Liver (tissue), 9 donors: Measurements from ENCODE around the gene VPS26C. TPM values are rescaled to one million over a fixed set of nuclear protein-coding genes. Genes with fewer than 3 reads are reported as not detected.

ENCODE experiments used
- DNase-seq: peaks from one replicate; pipeline ENCODE4 v3.0.0-alpha.2; 2017; ENCODE audit warnings: low spot score
- H3K27ac ChIP-seq, 2 donors: one replicate each; pipeline ENCODE4 v1.7.0; 2013; ENCODE audit warnings: inconsistent platforms in 2 of 2, low read length in 2 of 2, control low read depth in 1 of 2, low read depth in 1 of 2, mild to moderate bottlenecking in 1 of 2
- H3K27me3 ChIP-seq, 4 donors: one replicate each; pipeline versions ENCODE4 v1.6.1 to v1.7.0; 2013; ENCODE audit warnings: low read length in 3 of 4, inconsistent platforms in 1 of 4, mild to moderate bottlenecking in 1 of 4, moderate library complexity in 1 of 4; ENCODE audit not compliant: control insufficient read depth in 4 of 4, insufficient read depth in 4 of 4
- H3K36me3 ChIP-seq, 4 donors: one replicate each; pipeline versions ENCODE4 v1.6.1 to v1.7.0; 2013; ENCODE audit warnings: low read length in 3 of 4, mild to moderate bottlenecking in 3 of 4, low read depth in 1 of 4, moderate library complexity in 1 of 4; ENCODE audit not compliant: control insufficient read depth in 4 of 4, insufficient read depth in 3 of 4
- H3K4me1 ChIP-seq, 4 donors: one replicate each; pipeline versions ENCODE4 v1.6.1 to v1.7.0; 2013; ENCODE audit warnings: low read length in 3 of 4, mild to moderate bottlenecking in 3 of 4, moderate library complexity in 1 of 4; ENCODE audit not compliant: control insufficient read depth in 4 of 4, insufficient read depth in 4 of 4
- H3K4me3 ChIP-seq, 3 donors: one replicate each; pipeline versions ENCODE4 v1.6.1 to v1.7.0; 2013; ENCODE audit warnings: low read length in 3 of 3, control low read depth in 1 of 3, low read depth in 1 of 3, mild to moderate bottlenecking in 1 of 3
- H3K9ac ChIP-seq, 2 donors: one replicate each; pipeline ENCODE4 v1.7.0; 2013; ENCODE audit warnings: low read length in 2 of 2, mild to moderate bottlenecking in 2 of 2, moderate library complexity in 2 of 2, control low read depth in 1 of 2, low read depth in 1 of 2
- H3K9me3 ChIP-seq, 4 donors: one replicate each; pipeline versions ENCODE4 v1.6.1 to v1.7.0; 2013; ENCODE audit warnings: low read length in 3 of 4; ENCODE audit not compliant: control insufficient read depth in 4 of 4
- EGR1 ChIP-seq, 2 donors: IDR thresholded peaks; 2 replicates each; pipeline ENCODE4 v1.6.1; 2016 to 2018; ENCODE audit warnings: antibody characterized with exemption in 2 of 2, low read depth in 2 of 2
- FOXA1 ChIP-seq: IDR thresholded peaks from 2 replicates; pipeline ENCODE4 v1.6.1; 2016; ENCODE audit warnings: antibody characterized with exemption
- GABPA ChIP-seq, 2 donors: IDR thresholded peaks in 1 of 2; conservative IDR thresholded peaks in 1 of 2; 2 replicates each; pipeline ENCODE4 v1.6.1; 2016; ENCODE audit warnings: antibody characterized with exemption in 2 of 2, mild to moderate bottlenecking in 1 of 2, moderate library complexity in 1 of 2
- HNF4A ChIP-seq, 2 donors: conservative IDR thresholded peaks; 2 replicates each; pipeline ENCODE4 v1.6.1; 2016; ENCODE audit warnings: antibody characterized with exemption in 2 of 2, mild to moderate bottlenecking in 2 of 2
- JUND ChIP-seq, 2 donors: IDR thresholded peaks; 2 replicates each; pipeline ENCODE4 v1.6.1; 2016; ENCODE audit warnings: antibody characterized with exemption in 2 of 2
- NR2F2 ChIP-seq: IDR thresholded peaks from 2 replicates; pipeline ENCODE4 v1.6.1; 2016; ENCODE audit warnings: antibody characterized with exemption
- RAD21 ChIP-seq, 2 donors: IDR thresholded peaks; 2 replicates each; pipeline ENCODE4 v1.6.1; 2016; ENCODE audit warnings: antibody characterized with exemption in 2 of 2, mild to moderate bottlenecking in 2 of 2
- RXRA ChIP-seq, 2 donors: IDR thresholded peaks; 2 replicates each; pipeline ENCODE4 v1.6.1; 2017 to 2018; ENCODE audit warnings: antibody characterized with exemption in 2 of 2, mild to moderate bottlenecking in 1 of 2
- SP1 ChIP-seq: IDR thresholded peaks from 2 replicates; pipeline ENCODE4 v1.6.1; 2018; ENCODE audit warnings: antibody characterized with exemption, mild to moderate bottlenecking
- YY1 ChIP-seq: IDR thresholded peaks from 2 replicates; pipeline ENCODE4 v1.6.1; 2016; ENCODE audit warnings: antibody characterized with exemption, mild to moderate bottlenecking
- WGBS: extraction: QIAGEN DNeasy Blood & Tissue Kit; methylation state at CpG from one replicate; pipeline ENCODE4 v1.1.7; 2013; 5-methylcytosine and 5-hydroxymethylcytosine counted together
- polyA plus RNA-seq, 2 donors: library from polyadenylated mRNA; stranded (reverse) in 1 of 2; unstranded in 1 of 2; fragments of 200-250 nt in 1 of 2; fragments of >200 nt in 1 of 2; fragmentation: Nextera tagmentation in 1 of 2; extraction: Ambion mirVana in 1 of 2; gene quantifications; one replicate each; pipeline versions ENCODE4 v1.2.1 to v1.2.3, GENCODE V29; 2013 to 2015
- total RNA-seq, 2 donors: library from RNA; depleted of rRNA; stranded (reverse); fragments of >200 nt; gene quantifications; one replicate each; pipeline ENCODE4 v1.2.3, GENCODE V29; 2014
- TF ChIP-seq, protein P1 (sequence below): IDR thresholded peaks from 2 replicates; pipeline ENCODE4 v1.6.1; 2016; ENCODE audit warnings: antibody characterized with exemption, mild to moderate bottlenecking
- TF ChIP-seq, protein P2 (sequence below): IDR thresholded peaks from 2 replicates; pipeline ENCODE4 v1.6.1; 2016; ENCODE audit warnings: antibody characterized with exemption
- TF ChIP-seq, protein P3 (sequence below): IDR thresholded peaks from 2 replicates; pipeline ENCODE4 v1.6.1; 2016; ENCODE audit warnings: antibody characterized with exemption
- TF ChIP-seq, protein P4 (sequence below): IDR thresholded peaks from 2 replicates; pipeline ENCODE4 v1.6.1; 2016; ENCODE audit warnings: antibody characterized with exemption
- TF ChIP-seq, protein P5 (sequence below): fragments of 150-350 bp; IDR thresholded peaks from 2 replicates; pipeline ENCODE4 v1.5.1; 2017; ENCODE audit warnings: improper control_type of control experiment, low read depth, low read length; ENCODE audit not compliant: missing input control
- donor health status: healthy.
- donor health status: healthy.
- donor health status: healthy.
- donor health status: healthy.
- donor health status: healthy.

VPS26C gene
- total and polyA plus RNA-seq, 4 donors, result 16.3 to 37.7 (median 22.8) TPM

DNA sequence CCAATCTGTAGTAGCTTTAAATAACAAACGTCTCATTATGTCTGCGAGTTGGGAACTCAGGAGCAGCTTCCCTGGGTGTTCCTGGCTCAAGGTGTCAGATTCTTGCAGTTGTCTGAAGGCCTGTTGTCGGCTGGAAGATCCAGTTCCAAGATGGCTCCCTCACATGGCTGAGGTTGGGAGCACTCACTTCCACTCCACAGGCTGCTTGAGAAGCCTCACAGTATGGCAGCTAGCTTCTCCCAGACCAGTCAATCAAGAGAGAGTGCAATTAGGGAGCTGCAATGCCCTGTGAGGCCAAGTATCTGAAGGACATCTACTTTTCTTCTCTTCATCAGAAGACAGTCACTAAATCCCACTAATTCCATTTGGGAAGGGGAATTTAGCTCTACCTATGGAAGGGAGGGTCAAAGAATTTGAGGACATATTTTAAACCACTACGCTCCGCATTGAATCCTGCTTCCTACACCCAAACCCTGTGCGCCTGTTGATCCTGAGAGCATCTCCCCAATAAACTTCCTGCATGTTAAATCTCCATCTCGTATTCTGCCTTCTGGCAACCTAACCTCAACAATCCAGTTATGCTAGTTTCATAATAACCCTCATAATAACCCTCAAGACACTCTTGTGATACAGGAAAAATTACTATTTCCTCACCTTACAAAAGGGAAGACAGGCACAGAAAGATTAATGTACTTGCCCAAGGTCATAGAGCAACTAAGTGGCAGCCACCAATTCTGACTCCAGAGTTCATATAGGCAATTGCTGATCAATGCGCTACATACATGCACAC, 3.6 kb upstream of the VPS26C start:
- H3K36me3 ChIP-seq, result no peaks in the 10 kb centered on the region
- 94% methylated on average over 8 of the region's 8 CpGs for whole genome bisulfite sequencing
- no peak overlapping the region for H3K27ac ChIP-seq
- H3K4me3 ChIP-seq, result no peak overlapping the region
- H3K9me3 ChIP-seq, result no peaks in the 10 kb centered on the region
- no peak for TF ChIP-seq JUND (IDR thresholded peaks at IDR 0.05)
- TF ChIP-seq GABPA (IDR thresholded peaks at IDR 0.05 in 1 of 2, conservative IDR thresholded peaks at IDR 0.05 in 1 of 2), result no peak
- no peak for TF ChIP-seq SP1
- TF ChIP-seq, protein P1, sequence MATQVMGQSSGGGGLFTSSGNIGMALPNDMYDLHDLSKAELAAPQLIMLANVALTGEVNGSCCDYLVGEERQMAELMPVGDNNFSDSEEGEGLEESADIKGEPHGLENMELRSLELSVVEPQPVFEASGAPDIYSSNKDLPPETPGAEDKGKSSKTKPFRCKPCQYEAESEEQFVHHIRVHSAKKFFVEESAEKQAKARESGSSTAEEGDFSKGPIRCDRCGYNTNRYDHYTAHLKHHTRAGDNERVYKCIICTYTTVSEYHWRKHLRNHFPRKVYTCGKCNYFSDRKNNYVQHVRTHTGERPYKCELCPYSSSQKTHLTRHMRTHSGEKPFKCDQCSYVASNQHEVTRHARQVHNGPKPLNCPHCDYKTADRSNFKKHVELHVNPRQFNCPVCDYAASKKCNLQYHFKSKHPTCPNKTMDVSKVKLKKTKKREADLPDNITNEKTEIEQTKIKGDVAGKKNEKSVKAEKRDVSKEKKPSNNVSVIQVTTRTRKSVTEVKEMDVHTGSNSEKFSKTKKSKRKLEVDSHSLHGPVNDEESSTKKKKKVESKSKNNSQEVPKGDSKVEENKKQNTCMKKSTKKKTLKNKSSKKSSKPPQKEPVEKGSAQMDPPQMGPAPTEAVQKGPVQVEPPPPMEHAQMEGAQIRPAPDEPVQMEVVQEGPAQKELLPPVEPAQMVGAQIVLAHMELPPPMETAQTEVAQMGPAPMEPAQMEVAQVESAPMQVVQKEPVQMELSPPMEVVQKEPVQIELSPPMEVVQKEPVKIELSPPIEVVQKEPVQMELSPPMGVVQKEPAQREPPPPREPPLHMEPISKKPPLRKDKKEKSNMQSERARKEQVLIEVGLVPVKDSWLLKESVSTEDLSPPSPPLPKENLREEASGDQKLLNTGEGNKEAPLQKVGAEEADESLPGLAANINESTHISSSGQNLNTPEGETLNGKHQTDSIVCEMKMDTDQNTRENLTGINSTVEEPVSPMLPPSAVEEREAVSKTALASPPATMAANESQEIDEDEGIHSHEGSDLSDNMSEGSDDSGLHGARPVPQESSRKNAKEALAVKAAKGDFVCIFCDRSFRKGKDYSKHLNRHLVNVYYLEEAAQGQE, result no peak
- TF ChIP-seq RAD21 (IDR thresholded peaks at IDR 0.05), result no peak
- TF ChIP-seq, protein P2, sequence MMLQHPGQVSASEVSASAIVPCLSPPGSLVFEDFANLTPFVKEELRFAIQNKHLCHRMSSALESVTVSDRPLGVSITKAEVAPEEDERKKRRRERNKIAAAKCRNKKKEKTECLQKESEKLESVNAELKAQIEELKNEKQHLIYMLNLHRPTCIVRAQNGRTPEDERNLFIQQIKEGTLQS, result no peak
- H3K4me1 ChIP-seq, result peaks cover 3 to 14% (median 10%) of the 10 kb centered on the region in 4 donors
- H3K27me3 ChIP-seq, result no peaks in the 10 kb centered on the region
- no peak overlapping the region for H3K9ac ChIP-seq
- DNase-seq, result no peak

DNA sequence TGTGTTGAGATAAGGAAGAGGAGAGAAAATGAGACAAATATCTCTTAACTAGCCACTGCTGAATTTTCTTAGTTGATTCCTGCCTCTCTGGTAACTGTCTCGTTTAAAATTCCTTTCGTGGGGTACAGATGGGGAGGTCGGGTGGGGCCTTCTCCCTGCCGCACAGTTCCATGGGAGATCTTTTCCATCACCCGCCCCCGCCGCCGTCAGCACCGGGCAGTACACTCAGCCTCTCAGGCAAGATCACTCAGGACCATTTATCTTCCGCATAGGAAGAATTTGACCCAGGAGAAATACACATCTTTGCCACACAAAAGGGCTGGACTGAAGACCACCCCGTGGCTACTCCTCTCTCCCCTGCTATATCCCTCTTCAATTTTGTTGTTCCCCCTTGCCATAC, 2.3 kb upstream of the VPS26C start:
- Histone ChIP-seq H3K27ac (no peak overlapping the region), H3K36me3 (no peaks in the 10 kb centered on the region), H3K27me3 (no peaks in the 10 kb centered on the region), H3K9ac (no peak overlapping the region), H3K4me1 (peaks cover 3 to 14% (median 10%) of the 10 kb centered on the region in 4 donors), H3K9me3 (no peaks in the 10 kb centered on the region), H3K4me3 (no peak overlapping the region)
- WGBS, result 94% methylated on average over 11 of the region's 11 CpGs
- no peak for DNase-seq
- TF ChIP-seq HNF4A (conservative IDR thresholded peaks at IDR 0.05) (no peak), FOXA1 (no peak), RXRA (IDR thresholded peaks at IDR 0.05) (no peak), YY1 (no peak), EGR1 (IDR thresholded peaks at IDR 0.05; ENCODE audit: low read depth in 2 of 2) (no peak), RAD21 (IDR thresholded peaks at IDR 0.05) (no peak), SP1 (no peak), NR2F2 (no peak)
- TF ChIP-seq, protein P1, result no peak
- TF ChIP-seq, protein P3, sequence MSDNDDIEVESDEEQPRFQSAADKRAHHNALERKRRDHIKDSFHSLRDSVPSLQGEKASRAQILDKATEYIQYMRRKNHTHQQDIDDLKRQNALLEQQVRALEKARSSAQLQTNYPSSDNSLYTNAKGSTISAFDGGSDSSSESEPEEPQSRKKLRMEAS, result no peak
- TF ChIP-seq, protein P2, result no peak
- TF ChIP-seq, protein P4, sequence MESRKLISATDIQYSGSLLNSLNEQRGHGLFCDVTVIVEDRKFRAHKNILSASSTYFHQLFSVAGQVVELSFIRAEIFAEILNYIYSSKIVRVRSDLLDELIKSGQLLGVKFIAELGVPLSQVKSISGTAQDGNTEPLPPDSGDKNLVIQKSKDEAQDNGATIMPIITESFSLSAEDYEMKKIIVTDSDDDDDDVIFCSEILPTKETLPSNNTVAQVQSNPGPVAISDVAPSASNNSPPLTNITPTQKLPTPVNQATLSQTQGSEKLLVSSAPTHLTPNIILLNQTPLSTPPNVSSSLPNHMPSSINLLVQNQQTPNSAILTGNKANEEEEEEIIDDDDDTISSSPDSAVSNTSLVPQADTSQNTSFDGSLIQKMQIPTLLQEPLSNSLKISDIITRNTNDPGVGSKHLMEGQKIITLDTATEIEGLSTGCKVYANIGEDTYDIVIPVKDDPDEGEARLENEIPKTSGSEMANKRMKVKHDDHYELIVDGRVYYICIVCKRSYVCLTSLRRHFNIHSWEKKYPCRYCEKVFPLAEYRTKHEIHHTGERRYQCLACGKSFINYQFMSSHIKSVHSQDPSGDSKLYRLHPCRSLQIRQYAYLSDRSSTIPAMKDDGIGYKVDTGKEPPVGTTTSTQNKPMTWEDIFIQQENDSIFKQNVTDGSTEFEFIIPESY, result no peak
- TF ChIP-seq, protein P5, sequence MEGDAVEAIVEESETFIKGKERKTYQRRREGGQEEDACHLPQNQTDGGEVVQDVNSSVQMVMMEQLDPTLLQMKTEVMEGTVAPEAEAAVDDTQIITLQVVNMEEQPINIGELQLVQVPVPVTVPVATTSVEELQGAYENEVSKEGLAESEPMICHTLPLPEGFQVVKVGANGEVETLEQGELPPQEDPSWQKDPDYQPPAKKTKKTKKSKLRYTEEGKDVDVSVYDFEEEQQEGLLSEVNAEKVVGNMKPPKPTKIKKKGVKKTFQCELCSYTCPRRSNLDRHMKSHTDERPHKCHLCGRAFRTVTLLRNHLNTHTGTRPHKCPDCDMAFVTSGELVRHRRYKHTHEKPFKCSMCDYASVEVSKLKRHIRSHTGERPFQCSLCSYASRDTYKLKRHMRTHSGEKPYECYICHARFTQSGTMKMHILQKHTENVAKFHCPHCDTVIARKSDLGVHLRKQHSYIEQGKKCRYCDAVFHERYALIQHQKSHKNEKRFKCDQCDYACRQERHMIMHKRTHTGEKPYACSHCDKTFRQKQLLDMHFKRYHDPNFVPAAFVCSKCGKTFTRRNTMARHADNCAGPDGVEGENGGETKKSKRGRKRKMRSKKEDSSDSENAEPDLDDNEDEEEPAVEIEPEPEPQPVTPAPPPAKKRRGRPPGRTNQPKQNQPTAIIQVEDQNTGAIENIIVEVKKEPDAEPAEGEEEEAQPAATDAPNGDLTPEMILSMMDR, result no peak
